GM19324 (cell line): ENCODE data around the gene UBE2E1.
"Not testable (repeated sequence)": the region's sequence is repeated elsewhere in the genome, so short reads cannot be mapped to it uniquely, and the experiment has no call there.

Source experiments
- ATAC-seq: cut with Tn5 transposase; IDR thresholded peaks from one replicate; pipeline ENCODE4 v1.9.1; 2021; ENCODE audit warnings: mild to moderate bottlenecking, moderate library complexity; ENCODE audit not compliant: unreplicated experiment, low FRiP score

Gene UBE2E1

DNA sequence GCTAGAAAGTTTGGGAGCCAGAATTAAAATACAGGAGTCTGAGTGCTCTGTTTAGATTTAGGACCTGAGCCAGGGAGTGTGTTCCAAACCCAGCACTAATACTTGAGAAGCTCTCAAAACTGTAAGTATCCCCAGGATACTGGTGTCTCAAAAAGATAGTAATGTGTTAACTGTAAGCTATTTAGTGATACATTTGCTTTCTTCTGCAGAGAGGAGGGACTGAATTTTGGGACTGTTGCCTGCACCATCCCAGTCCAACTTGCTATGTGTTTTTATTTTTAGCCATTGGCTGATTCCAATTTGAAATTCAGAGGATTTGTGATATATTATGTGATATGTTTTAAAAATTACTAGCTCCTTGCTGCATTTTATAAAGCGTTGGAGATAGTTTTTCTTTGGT is 31.5 kb downstream of the UBE2E1 start:
- no peak for ATAC-seq

DNA sequence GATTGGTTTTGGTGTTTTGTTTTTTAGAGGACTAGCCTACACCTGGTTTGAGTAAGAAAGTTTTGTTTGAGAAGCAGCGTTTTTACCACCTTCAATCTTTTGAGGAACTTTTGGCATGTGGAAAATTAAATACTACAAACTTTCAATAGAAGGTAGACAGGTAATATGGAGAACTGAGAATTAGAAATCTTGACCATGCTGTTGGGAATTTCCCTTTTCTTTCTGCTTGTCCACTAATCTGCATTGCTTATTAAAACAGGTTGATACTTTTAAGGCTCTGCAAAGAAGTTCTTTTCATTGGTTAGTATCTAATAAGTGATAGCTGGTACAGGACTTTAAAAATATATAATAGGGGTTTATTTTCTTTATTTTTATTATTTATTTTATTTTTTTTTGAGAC is 31.9 kb downstream of the UBE2E1 start:
- ATAC-seq, result no peak

DNA sequence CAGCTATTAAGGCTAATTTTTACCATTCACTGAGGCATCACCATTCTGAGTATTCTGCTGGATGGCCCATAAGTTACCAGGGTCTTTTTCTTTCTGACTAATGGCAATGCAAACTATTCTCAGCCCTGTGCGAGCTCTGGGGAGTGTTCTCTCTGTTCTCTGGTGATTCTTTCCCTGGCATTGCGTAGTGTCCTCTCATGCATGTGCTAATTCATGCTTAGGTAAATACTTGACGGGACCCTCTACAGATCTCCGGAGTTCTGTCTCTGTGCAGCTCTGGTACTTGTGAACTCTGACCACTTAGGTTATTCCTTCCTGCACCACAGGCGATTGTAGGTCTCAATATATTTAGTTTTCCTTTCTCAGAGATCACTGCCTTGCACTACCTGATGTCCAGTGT is 34.8 kb downstream of the UBE2E1 start:
- no peak for ATAC-seq

DNA sequence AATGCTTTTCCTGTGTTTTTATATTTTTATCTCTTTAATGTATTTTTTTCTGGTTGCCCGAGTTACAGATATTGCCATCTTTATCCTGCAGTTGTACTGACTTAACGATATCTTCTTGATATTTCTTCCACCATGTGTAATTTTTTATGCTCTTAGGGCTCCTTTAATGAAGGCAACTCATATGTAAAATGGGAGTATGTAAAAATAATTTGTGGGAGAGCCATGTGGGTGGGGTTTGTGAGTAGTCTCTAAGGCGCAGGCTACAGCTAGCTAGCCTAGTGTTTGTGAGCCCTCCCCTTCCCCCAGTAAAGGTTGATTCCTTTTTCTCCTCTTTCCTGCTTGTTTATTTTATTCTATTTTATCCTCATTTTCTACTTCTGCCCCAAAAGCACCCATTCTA is 38.1 kb downstream of the UBE2E1 start:
- no peak for ATAC-seq

DNA sequence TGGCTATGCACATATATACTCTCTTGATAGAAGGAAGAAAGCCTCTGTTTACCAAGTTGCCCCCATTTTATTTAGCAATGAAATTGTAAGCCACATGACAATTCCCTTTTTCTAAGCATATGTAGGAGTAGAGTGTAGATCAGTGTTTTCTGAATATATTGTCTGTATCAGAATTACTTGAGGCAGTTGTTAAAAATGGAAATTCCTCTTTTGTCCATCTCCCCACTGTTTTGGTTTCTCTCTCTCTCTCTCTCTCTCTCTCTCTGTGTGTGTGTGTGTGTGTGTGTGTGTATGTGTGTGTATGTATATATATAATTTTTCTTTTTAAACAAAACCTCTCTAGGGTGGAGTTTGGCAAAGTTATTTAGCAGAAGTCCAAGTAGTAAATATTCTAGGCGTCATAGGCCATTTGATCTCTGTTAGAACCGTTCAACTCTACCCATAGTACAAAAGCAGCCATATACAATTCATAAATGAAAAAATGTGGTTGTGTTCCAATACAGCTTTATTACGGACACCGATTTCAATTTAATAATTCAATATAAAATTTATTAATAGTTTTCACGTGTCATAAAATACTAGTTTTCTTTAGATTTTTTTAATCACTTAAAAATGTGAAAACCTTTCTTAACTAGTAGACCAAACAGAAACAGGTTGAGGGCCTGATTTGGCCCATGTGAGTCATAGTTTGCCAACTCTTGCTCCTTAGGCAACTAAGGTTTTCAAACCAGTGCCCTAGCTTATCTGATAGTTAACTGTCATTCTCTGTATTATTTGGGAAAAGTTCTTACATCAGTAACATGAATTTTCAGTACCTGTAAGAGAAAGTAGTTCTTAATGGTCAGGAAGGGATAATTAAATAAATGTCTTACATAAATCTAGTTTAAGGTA is 39.8 kb downstream of the UBE2E1 start:
- ATAC-seq, result no peak

DNA sequence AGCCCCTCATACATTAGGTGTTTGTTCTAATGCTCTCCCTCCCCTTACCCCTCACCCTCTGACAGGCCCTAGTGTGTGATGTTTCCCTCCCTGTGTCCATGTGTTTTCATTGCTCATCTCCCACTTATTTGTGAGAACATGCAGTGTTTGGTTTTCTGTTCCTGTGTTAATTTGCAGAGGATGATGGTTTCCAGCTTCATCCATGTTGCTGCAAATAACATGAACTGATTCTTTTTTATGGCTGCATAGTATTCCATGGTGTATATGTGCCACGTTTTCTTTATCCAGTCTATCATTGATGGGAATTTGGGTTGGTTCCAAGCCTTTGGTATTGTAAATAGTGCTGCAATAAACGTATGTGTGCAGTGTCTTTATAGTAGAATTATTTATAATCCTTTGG is 43.7 kb downstream of the UBE2E1 start:
- not testable (repeated sequence) for ATAC-seq

DNA sequence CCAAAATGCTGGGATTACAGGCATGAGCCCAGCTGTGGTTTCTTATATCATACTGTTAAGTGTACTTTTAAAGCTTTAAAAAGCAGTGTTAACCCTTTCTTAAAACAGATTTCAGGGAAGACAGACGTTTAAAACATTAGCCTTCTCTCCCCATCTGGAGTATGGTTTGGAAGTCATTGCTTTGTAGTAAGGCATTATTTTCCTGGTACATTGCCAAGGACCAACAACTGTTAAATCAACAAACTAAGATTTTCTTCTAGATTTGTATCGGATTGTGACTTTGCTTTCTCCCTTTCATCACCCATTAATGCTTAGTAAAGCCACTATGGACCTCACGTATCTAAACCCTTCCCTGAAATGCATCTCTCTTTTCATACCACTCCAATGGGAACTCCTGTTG is 50.5 kb downstream of the UBE2E1 start:
- ATAC-seq, result no peak

DNA sequence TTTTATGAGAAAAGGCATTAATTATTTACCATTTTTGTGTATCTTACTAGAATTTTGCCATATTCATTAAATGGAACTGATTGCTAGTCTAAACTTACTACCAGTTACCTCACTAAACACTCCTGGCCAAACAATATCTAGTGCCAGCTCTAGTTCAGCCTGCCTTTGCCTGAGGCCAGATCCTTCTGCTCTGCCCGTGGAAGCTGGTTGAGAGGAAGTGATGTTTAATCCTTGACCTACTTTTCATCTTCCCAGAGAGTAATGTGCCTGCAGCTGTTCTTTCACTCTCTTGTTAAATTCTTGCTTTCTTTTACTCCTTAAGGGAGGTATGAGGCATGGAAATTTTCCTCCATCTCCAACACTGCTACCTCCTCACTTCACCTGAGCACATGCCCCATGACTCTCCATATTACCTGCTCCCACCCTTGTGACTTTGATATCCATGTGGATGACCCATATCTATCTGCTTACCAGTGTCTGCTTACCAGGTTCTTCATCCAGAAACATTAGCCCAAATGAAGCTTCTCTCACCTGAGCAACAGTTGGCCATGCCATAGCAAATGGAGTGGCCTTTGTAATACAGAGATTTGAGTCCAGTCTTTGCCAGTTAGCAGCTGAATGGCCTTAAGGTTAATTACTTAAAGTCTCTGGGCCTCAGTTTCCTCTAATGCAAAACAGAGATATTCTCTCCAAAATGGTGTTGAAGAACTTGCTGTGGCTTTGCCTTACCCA is 53.4 kb downstream of the UBE2E1 start:
- ATAC-seq, result no peak

DNA sequence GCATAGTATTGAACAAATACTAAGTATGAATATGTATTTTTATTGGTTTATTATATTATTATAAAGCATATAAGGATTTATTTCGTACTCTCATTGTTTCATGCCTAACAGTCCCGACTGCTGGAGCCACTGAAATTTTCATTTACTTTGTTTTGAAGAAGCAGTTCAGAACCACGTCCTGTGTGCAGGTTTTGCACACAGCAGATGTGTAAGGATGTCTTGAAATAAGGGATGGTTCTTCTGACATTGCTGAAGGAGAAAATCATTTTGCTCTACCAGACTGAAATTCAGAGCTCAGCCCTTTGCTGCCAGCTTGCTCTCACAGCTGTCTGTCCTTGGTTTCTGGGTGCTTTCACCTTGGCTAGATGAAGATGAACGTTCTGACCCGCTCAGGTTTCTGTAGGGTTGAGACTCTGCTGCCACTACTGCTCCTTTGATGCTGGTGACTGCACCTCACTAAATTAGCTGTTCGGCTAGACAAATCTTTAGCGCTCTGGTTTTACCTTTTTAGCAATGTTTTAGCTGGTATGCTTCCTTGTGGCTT is 54.2 kb downstream of the UBE2E1 start:
- no peak for ATAC-seq

DNA sequence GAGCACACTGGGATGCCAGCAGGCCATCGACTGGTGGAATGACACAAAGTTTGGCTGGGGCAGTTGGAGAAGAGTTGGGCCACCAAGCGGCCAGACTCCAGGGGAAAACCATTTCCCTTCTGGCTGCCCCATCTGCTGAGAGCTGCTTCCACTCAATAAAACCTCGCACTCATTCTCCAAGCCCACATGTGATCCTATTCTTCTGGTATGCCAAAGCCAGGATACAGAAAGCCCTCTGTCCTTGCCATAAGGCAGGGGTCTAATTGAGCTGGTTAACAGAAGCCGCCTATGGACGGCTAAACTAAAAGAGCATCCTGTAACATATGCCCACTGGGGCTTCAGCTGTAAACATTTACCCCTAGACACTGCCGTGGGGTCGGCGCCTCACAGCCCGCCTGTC is 55.9 kb downstream of the UBE2E1 start:
- ATAC-seq, result no peak

DNA sequence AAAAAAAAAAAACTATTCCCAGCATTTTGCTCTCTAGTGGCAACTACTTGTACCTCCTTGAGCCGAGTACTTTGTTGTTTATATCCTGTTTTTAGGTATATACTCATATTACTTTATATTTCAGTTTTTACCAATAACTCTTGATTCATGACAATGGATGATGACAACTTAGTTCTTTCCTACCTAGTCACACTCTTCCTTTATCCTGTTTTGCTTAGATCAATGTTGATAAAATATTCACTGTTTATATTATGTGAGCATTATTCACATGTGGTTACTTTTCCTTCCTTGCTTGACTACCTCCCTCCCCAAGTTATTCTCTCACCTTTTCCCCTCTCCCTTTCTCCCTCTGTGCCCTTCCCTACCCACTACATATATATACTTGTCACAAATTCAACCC is 57.3 kb downstream of the UBE2E1 start:
- no peak for ATAC-seq

DNA sequence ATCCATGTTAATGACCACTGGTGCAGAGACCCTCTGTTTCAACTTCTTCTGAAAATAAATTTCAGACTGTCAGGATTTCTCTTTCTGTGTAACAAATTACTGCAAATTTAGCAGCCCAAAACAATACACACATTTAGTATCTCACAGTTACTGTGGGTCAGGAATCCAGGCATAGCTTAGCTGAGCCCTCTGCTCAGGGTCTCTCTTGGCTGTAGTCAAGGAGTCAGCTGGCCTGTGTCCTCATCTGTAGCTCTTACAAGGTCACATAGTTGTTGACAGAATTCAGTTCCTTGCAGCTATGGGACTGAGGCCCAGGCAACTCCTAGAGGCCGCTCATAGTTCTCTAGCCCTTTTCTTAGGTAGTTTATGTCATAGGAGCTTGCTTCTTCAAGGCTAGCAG is 59.2 kb downstream of the UBE2E1 start:
- no peak for ATAC-seq

DNA sequence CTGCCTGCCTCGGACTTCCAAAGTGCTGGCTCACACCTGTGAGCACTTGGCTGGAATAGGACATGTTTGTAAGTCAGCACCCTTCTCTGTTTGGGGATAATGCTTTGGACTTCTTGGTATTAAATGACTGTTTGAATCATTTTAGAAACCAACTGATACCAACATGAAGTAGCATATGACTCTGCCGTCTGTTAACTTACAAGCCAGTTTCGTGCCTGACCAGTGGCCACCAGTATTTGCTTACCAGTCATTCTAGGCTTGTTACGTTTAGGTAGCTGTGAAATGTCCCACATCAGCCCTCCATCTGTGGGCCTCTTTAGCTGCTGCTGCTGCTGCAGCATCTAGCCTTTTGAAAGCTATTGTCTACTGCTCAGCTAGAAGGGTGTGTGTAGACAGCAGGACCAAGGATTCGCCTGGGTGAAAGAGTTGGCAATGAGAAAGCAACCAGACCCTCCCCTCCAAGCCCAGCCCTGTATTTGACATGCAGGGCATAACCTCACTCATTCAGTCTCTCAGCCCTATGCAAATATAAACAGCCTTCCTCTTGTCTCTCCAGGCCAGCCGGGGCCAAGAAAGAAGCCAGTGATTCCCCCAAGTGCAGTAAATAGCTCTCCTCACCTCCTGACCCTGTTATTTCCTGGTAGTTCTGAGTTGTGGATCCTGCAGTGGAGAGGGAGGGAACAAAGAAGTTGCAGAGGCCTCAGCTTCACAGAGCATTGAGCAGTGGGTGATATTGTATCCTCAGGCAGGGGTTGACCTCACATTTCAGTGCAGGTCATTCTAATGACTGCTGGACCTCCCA is 60.0 kb downstream of the UBE2E1 start:
- peak; percentile 72 for ATAC-seq

DNA sequence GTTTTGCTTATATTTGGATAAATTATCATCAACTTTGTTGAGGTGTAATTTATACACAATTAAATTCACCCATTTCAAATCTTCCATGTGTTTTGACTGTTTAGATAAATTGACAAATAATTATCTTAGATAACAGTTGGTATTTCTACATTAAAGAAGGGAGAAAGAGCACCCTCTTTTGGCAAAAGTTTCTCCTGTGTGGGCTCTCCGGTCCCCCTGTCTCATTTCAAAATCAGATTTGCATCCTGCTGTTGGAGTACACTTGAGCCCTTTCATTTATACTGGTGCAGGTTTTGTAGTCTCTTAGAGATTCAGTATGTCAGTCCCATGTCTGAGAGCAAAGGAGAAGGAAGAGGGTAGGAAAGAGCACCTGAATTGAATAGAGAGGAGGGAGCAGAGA is 61.6 kb downstream of the UBE2E1 start:
- no peak for ATAC-seq

DNA sequence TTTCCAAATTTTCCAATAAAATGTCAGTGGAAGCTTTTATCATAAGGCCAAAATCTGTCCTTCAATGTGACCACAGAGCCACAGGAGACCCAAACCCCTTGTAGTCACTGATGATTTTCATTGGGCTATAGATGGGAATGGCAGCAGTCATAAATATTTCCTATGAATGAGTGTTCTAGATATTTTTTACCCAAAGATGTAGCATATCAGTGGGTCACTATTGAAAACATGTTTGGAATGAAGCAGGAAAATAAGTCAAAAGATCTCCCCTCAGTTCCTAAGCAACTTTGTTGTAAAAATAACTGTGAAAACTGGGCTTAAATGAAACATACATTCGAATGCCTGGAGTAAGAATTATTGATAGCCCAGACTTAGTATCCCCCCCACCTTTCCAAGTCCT is 62.1 kb downstream of the UBE2E1 start:
- no peak for ATAC-seq

DNA sequence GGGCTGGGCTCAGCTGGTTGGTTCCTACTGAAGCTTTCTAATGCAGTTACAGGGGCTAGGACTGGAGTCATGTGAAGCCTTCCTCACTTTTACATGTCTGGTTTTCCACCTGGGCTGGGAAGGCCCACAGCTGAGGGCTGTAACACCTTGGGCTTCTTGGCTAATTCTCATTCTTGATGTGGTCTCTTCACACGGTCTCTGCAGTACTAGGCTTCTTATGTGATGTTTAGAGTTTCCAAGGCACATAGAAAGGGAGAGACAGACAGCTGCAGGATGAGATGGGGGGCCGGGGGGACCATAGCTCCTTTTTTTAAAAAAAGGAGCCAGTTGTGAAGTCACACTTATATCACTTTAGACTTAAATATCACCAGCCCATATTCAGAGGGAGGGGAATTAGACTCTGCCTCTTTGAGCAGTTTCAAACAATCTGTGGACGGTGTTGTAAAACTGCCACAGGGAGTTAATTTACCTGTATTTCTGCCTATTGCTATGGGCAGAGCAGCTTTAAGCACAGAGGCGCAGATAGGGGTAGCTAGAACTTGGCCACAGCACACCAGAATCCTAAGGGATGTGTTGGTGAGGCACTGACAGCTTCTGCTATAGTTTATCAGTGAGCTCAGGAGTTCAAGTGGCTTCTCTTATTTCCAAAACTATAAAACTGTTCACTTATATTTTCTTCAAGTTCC is 64.4 kb downstream of the UBE2E1 start:
- ATAC-seq, result no peak

DNA sequence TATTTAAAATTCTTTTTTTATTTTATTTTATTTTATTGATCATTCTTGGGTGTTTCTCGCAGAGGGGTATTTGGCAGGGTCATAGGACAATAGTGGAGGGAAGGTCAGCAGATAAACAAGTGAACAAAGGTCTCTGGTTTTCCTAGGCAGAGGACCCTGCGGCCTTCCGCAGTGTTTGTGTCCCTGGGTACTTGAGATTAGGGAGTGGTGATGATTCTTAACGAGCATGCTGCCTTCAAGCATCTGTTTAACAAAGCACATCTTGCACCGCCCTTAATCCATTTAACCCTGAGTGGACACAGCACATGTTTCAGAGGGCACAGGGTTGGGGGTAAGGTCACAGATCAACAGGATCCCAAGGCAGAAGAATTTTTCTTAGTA is 64.9 kb downstream of the UBE2E1 start:
- not testable (repeated sequence) for ATAC-seq

DNA sequence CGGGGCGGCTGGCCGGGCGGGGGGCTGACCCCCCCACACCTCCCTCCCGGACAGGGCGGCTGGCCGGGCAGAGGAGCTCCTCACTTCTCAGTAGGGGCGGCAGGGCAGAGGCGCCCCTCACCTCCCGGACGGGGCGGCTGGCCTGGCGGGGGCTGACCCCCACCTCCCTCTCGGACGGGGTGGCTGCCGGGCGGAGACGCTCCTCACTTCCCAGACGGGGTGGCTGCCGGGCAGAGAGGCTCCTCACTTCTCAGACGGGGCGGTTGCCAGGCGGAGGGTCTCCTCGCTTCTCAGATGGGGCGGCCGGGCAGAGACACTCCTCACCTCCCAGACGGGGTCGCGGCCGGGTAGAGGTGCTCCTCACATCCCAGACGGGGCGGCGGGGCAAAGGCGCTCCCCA is 65.6 kb downstream of the UBE2E1 start:
- ATAC-seq, result not testable (repeated sequence)

DNA sequence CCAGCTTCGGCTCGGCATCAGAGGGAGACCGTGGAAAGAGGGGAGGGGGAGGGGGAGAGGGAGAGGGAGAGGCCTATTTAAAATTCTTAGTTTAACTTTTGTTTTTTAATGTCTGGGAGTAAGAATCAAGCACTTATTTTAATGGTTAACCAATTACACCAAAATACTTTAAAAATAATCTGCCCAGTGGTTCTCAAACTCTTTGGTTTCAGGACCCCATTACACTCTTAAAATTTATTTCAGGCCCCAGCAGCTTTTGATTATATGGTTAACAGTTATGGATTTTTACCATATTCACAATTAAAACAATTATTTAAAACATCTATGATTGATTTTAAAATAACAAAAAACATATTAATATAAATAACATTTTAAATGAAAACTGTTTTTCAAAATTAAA is 66.6 kb downstream of the UBE2E1 start:
- no peak for ATAC-seq

DNA sequence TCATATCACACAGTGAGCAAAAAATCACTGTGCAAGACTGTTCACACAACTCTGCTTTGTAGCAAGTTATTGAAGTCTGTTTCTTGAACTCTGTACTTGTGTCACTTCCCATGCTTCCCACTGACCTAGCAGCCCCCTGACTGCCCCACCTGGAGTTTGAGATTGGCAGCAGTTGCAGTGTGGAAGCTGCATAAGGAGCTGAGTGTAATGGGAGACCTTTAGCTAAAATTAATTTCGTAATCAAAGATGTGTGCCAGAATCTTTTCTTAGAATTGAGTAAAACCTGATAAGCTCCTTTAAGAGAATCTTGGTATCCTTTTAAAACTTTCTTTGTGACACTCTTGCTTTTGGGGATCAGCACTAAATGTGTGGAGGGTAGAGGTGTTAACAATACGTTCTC is 68.2 kb downstream of the UBE2E1 start:
- ATAC-seq, result no peak
